Measurements from ENCODE around the gene FAM200C.
A peak's percentile ranks its signal among the peaks of the same experiment; 100 is the strongest.
"Not testable (repeated sequence)": the region's sequence is repeated elsewhere in the genome, so short reads cannot be mapped to it uniquely, and the experiment has no call there.

FAM200C gene

DNA sequence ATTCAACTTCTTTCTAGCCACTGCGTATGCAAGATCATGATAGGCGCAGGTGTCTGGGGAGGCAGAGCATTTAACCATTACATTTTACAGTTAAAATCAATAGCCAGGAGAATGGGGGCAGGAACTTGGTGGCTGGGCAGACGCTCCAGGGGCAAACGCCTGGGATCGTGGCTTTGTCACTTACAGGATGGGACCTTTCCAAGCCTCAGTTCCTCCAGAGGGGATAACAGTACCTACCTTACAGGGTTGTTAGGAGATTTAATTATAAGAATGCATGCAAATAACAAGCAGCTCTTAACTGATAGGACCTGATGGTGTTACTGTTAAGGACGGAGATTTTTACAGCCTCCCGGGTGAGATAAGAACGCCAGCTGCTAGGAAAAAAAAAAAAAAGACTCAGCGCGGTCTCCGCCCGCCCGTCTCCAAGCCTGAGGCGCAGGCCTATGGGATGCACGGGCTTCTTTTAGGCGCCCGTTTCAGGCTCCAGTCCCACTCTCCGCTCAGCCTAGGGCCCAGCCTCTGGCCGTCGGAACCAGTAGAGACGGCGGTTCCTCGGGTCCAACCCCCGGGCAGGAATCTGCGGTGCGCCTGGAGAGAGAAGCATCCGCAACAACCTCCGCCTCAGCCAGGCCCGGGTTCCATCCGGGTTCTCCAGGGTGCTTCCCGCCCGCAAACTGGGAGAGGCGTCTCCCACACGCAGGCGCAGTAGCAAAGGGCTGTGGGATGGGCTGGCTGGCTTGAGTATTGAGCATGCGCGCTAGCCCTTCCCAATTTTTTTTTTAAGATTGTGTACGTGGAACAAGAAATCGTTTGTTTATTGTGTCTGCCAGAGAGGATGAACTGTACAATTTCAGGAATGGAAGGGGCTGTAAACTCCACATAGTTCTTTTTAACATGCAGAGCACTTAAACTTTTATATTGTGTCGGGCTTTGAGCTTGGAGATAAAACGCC, at the start of gene FAM200C:
Gene FAM200C (minus strand): TSS at position 653 of the 952 bp plus-strand sequence. CDS start 4,564 bp downstream, outside the sequence.
- peak; percentile 41 for DNase-seq (ENCODE audit: low read depth)

- DNase-seq (ENCODE audit: low read depth), result no peak
These were observed 49.6 kb upstream of the FAM200C start for GRCh38 chr5:160449458-160449857.

GRCh38 chr5:160448886-160449285, 49.0 kb upstream of the FAM200C start:
- DNase-seq (ENCODE audit: low read depth), result no peak

DNA sequence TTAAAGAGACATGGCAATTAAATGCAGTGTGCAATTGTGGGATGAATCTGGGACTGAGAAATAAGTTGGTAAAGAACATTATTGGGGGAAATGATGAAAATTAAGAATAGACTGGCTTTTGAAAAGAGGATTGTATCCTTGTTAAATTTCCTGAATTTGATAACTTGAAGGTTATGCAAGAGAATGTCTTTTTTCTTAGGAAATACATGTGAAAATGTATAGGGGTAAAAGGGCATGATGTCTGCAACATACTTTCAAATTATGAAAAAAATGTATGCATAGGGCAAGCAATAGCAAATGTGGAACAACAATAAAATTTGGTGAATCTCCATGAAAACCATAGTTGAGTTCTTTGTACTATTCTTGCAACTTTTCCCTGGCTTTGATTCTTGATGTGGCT, 45.9 kb upstream of the FAM200C start:
- no peak for DNase-seq (ENCODE audit: low read depth)

DNA sequence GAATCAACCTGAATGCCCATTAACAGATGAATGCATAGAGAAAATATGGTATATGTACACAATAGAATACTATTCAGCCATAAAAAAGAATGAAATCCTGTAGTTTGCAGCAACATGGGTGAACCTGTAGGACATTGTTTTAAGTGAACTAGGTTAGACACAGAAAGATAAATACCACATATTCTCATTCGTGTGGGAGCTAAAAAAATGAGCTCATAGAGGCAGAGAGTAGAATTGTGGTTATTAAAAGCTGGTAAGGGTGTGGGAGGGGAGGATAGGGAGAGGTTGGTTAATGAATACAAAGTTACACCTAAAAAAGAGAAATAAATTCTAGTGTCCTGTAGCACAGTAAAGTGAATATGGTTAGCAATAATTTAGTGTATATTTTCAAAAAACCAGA, 45.3 kb upstream of the FAM200C start:
- DNase-seq (ENCODE audit: low read depth), result no peak

- DNase-seq (ENCODE audit: low read depth), result no peak
These were observed 44.6 kb upstream of the FAM200C start for GRCh38 chr5:160444407-160444806.

GRCh38 chr5:160442824-160443431, 43.1 kb upstream of the FAM200C start:
- DNase-seq (ENCODE audit: low read depth), result no peak

- DNase-seq (ENCODE audit: low read depth), result no peak
These were observed 41.5 kb upstream of the FAM200C start for GRCh38 chr5:160441311-160441781.

DNA sequence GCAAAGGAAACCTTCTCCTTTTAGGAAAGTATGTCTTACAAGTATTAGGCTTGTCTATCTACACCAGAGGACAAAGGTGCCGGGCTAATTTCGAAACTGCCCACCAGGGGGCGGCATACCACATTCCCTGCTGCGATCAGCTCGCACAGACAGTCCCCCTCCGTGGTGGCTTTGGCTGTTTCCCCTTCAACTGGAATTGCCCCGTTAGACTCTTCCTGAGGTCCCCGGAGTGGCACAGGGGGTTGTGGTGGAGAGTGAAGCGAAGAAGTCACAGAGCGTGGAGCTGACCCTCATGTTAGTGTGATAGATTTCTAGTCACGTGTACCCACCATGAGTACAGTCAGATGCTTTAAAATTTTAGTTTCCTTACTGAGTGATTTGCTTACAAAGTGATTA, 39.3 kb upstream of the FAM200C start:
- peak; percentile 77 for DNase-seq (ENCODE audit: low read depth)

- DNase-seq (ENCODE audit: low read depth), result peak; percentile 19
These were observed 38.7 kb upstream of the FAM200C start for GRCh38 chr5:160438316-160439204.

DNA sequence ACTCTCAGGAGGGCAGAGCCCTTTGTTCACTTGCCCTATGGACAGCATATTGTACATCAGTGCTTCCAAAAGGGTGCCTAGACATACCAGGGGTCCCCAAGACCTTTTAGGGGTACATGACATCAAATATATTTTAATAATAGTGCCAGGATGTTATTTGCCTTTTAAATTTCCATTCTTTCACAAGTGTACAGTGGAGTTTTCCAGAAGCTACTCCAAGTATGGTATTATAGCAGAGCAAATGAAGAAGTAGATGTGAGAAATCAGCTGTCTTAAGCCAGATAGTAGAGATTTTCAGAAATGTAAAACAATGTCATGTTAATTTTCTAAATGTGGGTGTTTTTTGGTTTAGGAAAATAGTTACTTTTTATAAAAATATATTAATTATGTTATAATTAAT, 37.4 kb upstream of the FAM200C start:
- DNase-seq (ENCODE audit: low read depth), result no peak

GRCh38 chr5:160436661-160437060, 36.8 kb upstream of the FAM200C start:
- DNase-seq (ENCODE audit: low read depth), result not testable (repeated sequence)

DNA sequence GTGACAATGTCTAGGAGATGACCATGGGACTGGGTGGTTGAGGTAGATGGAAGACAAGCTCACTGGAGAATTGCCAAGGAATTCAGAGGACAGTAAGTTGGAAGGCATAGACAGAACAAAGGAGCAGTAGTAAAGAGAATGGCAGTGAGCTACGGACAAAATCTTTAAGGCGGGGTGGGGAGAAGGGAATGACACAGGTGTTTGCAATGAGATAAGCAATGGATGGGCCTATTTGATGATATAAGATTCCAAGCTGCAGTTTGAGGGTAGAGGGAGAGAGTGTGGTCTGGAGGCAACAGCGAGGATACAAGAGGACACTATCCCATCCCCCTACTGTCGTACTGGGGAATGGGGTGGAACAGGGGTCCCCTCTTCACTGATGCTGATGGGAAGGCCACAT, 36.2 kb upstream of the FAM200C start:
- no peak for DNase-seq (ENCODE audit: low read depth)

- no peak for DNase-seq (ENCODE audit: low read depth)
These were observed 35.7 kb upstream of the FAM200C start for GRCh38 chr5:160435532-160435931.

GRCh38 chr5:160434022-160434531, 34.2 kb upstream of the FAM200C start:
- DNase-seq (ENCODE audit: low read depth), result no peak

DNA sequence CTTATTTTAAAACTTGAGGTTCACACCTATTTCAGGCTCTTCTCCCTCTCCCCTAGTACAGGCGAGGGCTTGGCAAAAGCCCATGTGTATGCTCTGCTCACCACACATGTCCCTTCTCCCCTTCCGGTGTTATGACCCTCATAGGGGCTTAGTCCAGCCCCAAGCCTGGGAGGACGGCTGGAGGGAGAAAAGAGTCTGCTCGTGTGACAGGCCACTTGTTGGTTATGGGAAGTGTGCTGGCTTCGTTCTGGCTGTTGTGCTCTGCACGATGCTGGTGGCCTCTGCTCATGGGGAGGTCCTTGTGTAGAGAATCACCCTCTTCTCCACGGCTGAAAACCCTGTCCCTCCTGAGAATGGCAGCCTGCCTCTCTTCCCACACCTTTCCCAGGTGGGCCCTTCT, 32.9 kb upstream of the FAM200C start:
- DNase-seq (ENCODE audit: low read depth), result no peak

DNA sequence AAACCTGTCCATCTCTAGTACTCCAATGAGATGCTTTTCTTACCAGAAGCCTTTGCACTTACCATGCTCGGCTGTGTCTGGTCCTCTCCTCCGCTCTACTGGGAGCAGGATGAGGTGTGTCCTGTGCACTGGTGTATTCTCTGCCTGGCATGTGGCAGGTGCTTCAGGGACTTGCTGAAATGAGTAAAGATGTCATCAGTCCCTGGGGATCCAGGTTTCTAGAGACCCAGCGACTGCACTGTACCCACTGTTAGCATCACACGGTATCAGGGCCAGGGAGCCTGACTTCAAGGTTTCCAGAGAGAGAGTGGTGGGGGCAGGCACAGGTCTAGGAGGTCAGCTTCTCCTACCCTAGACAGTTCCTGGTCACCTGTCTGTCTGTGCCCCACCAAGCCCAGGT, 32.3 kb upstream of the FAM200C start:
- no peak for DNase-seq (ENCODE audit: low read depth)

DNA sequence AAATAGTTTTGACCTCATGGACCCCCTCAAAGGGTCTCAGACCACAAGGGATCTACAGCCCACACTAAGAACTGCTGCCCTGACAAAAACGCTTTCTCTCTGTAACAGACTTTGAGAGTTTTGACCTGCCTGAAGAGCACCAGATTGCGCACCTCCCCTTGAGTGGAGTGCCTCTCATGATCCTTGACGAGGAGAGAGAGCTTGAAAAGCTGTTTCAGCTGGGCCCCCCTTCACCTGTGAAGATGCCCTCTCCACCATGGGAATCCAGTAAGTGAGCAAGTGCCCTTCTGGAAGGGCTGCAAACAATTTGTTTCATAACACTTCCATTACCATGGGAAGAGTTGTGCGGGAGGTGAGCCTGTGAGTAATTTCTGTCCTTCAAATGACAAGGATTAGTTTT, 27.8 kb upstream of the FAM200C start:
- DNase-seq (ENCODE audit: low read depth), result no peak

DNA sequence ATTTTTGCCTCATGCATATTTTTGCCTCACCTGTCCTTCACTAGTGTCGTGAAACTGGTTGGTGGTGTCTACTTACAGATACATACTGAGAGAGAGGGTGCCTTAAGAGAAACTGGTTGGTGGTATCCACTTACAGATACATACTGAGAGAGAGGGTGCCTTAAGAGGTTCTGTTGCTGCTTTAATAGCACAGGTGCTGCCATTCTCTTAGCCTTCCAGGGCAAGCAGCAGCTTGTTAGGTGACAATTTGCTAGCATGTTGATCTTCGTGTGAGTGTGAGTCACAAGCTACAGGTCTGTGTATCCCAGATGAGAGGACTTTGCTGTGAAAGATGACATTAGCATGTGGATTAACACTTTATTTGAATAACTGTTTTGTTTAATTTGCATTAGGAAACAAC, 23.2 kb upstream of the FAM200C start:
- DNase-seq (ENCODE audit: low read depth), result no peak

DNA sequence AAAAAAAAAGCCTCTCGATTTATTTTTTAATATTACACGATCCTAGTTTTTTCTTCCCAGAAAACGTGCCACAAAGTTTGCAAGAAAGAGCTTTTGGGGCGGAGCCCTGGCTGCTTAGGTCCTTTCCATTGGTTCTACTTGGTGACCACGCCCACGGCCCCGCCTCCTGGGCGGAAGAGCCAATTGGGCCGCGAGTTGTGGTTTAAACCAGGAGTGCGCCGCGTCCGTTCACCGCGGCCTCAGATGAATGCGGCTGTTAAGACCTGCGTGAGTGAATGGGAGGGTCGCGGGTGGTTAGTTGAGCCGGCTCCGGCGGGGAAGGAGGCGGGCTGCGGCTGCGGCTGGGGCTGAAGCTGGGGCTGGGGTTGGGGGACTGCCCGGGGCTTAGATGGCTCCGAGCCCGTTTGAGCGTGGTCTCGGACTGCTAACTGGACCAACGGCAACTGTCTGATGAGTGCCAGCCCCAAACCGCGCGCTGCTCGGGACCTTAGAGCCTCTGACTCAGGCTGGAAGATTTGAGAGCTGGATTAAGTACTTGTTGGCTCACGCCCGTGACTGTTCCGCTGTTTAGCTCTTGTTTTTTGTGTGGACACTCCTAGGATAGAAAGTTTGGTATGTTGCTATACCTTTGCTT, 21.9 kb upstream of the FAM200C start, which contains the start of gene PTTG1:
Gene PTTG1 (plus strand): TSS at position 231 of the 634 bp plus-strand sequence. CDS start 458 bp downstream, outside the sequence.
- peak; percentile 85 for DNase-seq (ENCODE audit: low read depth)

DNA sequence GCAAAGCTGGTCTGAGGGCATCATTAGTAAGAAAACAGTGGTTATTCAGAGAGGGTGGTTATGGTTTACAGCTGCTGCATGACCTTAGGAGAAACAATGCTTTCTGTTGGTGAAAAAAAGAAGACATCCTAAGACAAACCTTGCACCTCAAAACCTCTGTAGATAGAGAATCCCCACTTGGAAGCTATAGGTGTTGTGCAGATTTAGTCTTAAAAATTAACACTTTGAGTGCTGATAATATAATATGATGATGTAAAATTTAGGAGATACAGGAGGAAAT, 20.4 kb upstream of the FAM200C start:
- no peak for DNase-seq (ENCODE audit: low read depth)

All from activated T-helper 1 cell treated with Interleukin-2 at 50 U/mL for 16 hours (primary cell).